Stimulated activated CD4-positive, alpha-beta T cell treated with anti-CD3 and anti-CD28 coated beads, Interleukin-12 subunit alpha, Interleukin-12 subunit beta, amount 100 ng/mL, for 48 hours (primary cell): ENCODE data around the gene PURB.
"Not testable (repeated sequence)": the region's sequence is repeated elsewhere in the genome, so short reads cannot be mapped to it uniquely, and the experiment has no call there.

ENCODE experiments used
- DNase-seq, 3 donors: peaks; one replicate each; pipeline ENCODE4 v3.0.0-alpha.2; 2020; ENCODE audit warnings: low read depth in 2 of 3, low spot score in 1 of 3

Gene PURB

DNA sequence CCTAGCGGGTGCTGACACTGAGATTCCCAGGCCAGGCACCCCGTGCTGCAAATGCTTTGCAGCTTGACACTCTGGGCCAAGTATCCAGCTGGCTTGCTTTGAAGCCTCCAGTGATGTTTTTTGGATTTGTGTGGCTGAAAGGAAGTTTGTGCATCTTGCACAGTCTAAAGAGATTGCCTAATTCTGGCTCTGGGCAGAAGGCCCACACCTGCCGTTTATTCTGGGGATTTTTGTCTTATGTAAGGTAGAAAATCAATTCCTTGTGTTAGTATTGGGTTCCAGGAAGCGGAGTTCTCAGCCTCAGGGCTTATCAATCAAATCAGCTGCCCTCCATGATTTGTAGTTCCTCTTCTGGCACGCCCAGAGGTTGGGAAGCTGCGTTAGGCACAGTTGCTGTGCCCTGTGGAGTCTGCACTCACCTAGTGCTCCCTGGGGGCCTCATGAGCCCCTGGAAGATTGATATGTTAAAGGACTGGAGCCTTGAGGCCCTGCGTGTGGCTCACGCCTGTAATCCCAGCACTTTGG lies 8.4 kb upstream of the PURB start:
- no peak for DNase-seq

DNA sequence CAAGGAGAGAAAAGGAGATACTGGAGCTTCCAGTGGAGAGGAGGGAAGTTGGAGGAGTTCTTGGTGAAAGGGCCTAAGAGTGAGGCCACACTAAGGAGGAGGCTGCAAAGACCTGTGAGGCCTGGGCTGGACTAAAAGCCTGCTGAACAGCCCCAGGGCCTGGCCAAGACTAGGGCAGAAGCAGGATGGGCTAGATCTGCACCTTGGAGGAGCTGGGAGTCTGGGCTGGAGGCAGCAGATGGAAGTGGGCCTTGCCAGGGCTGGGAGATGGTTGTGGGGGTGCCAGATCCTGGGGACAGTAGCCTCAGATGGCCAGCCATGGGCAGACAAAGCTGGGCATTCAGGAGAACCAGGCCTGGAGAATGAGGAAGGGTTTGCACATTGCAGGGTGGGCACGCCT lies 6.5 kb upstream of the PURB start:
- no peak for DNase-seq

DNA sequence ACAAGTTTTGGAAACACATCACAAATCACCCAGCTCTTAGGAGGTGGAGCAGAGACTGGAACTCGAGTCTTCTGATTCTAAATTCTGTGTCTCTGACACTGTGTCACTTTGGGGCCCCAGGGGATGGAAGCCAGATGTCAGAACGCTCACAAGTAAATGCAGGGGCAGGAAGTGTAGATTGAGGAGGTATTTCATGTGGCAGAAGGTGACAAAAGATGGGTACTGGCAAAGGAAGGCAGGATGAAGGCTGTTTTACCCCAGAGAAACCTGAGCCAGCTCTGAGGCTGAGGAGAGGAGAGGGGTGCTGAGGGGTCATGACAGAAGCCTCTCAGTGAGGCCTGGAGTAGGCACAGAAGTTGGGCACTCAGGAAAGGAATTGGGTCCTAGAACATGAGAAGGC lies 6.0 kb upstream of the PURB start:
- DNase-seq, result peak in 1 of 3 donors; percentile 15

GRCh38 chr7:44889086-44889781 lies 3.9 kb upstream of the PURB start:
- DNase-seq, result no peak

GRCh38 chr7:44887293-44887692 lies 2.0 kb upstream of the PURB start:
- no peak for DNase-seq

DNA sequence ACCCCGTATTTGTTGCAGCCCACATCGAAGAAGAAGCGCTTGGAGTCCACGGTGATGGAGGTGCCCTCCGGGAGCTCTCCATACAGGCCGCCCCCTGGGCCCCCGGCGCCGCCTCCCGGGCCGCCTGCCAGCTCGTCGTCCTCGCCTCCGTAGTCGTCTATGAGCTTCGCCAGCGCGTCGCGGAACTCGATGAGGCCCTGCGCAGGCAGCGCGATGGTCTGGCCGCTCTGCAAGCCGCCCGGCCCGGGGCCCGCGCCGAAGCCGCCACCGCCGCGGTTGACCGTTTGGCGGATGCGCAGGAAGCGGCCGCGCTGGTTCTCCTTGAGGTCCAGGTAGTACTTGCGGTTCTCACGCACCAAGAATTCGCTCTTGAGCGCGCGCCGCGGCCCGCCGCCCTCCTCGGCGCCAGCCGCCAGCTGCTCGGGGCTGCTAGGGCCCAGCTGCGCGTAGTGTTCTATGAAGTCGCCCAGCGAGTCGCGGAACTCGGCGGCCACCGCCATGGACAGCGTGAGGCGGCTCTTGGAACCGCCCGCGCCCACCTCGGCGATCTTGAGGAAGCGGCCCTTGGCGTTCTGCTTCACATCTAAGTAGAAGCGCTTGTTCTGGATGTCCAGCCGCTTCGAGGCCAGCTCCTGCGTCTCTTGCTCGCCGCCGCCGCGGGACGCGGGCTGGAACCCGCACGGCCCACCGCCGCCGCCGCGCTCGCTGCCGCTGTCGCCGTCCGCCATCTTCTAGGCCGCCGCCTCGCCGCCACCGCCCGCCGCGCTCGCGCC lies 523 bp downstream of the PURB start:
- DNase-seq, result peak; percentile 30 to 34 (median 30)

GRCh38 chr7:44883961-44884620 lies 1.2 kb downstream of the PURB start:
- DNase-seq, result no peak

DNA sequence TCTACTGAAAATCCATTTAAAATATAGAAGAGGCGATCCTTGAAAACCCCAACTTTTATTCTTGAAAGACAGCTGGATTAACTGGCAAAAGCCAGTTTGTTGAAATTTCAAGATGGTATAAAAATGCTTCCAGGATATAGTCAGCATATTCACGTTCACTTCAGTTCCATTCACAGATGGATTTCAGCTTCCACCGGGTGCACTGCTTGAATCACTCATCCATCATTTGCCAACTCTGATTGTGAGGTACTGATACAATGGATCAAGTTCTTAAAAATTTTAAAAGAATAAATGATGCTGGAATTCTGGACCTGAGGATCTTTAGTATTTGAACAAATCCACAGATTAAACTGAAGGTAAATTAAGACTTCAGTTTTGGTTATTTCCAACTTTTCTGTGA lies 2.4 kb downstream of the PURB start:
- no peak for DNase-seq

DNA sequence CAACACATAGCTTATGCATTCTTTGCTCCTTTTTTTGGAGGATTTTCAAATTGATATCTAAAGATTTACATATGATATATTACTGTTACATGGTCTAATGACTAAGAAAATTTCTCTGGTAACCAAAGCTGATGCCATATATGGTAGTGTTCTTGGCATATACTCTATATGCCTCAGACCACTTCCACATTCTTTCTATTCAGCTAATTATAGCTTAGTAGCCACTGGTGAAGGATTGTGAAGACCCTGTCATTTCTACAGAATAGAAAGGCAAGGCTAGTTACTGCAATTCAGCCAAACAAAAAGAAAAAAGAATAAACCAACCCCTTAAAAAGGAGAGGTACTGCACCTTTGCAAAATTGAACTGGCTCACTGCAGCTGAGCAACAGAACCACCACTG lies 3.7 kb downstream of the PURB start:
- no peak for DNase-seq

DNA sequence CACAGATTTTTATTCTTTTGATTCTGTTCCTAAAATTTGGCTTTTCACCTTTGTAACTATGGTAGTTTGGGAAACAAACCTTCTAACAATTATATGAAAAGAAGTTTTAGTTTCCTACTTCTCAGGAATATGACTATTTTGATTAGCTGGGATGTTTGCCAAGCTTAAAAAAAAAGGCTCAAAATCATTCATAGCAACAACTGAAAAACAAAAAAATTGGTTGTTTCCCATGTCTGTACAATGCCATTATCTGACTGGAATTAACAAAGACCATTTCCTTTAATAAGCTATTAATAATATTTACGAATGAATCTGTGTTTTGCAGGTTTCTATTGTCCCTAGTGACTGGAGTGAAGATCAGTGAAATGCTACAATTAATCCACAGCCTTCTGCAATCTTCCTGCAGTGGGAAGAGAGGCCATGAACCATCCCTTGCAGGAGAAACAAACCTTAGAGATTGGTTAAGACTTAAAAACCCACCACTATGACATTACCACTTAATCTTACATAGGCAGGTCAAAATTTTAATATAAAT lies 4.2 kb downstream of the PURB start:
- no peak for DNase-seq

- DNase-seq, result no peak
Measured at GRCh38 chr7:44880317-44881018, 4.9 kb downstream of the PURB start.

DNA sequence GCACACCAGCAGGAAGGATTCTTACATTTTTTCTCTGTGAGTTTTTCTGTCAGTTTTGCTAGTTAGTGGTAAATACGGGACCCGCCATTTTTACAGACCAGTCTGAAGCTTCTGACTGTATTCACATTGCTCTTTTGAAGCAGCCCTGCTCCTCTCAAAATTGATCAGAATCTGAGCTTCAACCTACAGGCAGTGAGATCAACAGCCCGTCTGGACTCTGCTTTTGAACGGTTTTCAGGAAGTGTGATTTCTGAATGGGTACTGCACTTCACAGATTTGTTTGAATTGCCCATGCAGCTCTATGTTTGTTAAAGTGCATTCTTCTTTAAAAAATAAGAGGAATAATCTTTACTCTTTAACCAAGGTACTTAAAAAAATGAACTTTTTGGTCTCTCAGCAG lies 8.9 kb downstream of the PURB start:
- no peak for DNase-seq

GRCh38 chr7:44875241-44875640 lies 10.1 kb downstream of the PURB start:
- DNase-seq, result no peak

DNA sequence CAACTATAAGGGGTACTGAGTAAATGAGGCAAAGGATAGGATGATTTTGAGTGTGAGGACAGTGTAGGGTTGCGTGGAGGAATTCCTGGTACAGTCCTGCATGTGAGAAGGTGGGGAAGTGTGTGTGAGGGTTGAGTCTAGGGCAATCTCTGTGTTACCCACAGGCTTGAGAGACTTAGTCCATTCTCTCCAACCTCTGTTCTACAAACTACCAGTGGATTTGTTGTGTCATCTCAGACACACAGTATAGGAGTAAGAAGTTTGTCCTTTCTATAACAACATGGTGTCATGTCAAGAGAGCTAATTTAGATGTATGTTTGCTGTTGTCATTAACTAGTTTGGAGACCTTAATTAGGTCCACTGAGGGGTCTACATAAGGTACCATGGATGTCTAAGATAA lies 12.5 kb downstream of the PURB start:
- DNase-seq, result no peak

DNA sequence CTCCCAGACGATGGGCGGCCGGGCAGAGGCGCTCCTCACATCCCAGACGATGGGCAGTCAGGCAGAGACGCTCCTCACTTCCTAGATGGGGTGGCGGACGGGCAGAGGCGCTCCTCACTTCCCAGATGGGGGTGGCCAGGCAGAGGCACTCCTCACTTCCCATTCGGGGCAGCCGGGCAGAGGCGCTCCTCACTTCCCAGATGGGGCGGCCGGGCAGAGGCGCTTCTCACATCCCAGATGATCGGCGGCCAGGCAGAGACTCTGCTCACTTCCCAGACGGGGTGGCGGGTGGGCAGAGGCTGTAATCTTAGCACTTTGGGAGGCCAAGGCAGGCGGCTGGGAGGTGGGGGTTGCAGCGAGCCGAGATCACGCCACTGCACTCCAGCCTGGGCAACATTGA lies 13.4 kb downstream of the PURB start:
- DNase-seq, result not testable (repeated sequence)

GRCh38 chr7:44870780-44871179 lies 14.6 kb downstream of the PURB start:
- not testable (repeated sequence) for DNase-seq

DNA sequence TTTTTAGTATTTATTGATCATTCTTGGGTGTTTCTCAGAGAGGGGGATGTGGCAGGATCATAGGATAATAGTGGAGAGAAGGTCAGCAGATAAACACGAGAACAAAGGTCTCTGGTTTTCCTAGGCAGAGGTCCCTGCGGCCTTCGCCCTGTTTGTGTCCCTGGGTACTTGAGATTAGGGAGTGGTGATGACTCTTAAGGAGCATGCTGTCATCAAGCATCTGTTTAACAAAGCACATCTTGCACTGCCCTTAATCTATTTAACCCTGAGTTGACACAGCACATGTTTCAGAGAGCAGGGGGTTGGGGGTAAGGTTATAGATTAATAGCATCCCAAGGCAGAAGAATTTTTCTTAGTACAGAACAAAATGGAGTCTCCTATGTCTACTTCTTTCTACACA lies 15.0 kb downstream of the PURB start:
- DNase-seq, result not testable (repeated sequence)

- no peak for DNase-seq
Measured at GRCh38 chr7:44867073-44867995, 18.0 kb downstream of the PURB start.

- not testable (repeated sequence) for DNase-seq
Measured at GRCh38 chr7:44861949-44862348, 23.4 kb downstream of the PURB start.

DNA sequence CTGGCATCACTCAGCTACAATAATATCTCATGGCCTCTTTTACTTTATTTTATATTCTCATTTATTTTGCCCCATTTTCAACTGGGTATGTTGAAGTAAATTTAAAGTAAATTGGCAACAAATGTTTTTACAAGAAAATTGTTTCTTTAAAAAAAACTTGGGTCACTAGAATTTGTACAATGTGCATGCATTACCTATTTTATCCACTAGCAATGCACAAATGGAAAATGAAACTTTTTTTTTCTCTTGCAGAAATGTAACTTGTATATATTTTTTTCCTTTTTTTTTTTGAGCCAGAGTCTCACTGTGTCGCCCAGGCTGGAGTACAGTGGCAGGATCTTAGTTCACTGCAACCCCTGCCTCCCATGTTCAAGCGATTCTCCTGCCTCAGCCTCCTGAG lies 27.2 kb downstream of the PURB start:
- DNase-seq, result no peak
